Caco-2 (cell line): Measurements from ENCODE around the gene COL15A1. TPM values are rescaled to one million over a fixed set of nuclear protein-coding genes. Genes with fewer than 3 reads are reported as not detected.

ENCODE experiments used
- BruUV-seq: library from RNA; stranded (reverse); fragments of 400-500 nt; replicated peaks from 2 replicates; lab custom pipeline; 2021; lab: Mats Ljungman, UMichigan
- CTCF ChIA-PET: fragments of 300-600 bp; sonication (Branson Sonifier 250); formaldehyde crosslinking; loops from one replicate; lab custom pipeline; 2022; ENCODE audit warnings: antibody characterized with exemption; lab: Charles Lee
- POLR2A ChIA-PET: fragments of 300-600 bp; sonication (Branson Sonifier 250); formaldehyde crosslinking; loops from one replicate; lab custom pipeline; 2022; ENCODE audit warnings: antibody characterized with exemption; lab: Charles Lee
- DNase-seq, 2 experiments: peaks; one replicate each; pipeline versions ENCODE4 v3.0.0 to v3.0.0-alpha.2; 2020 to 2022
- H3K27me3 ChIP-seq: replicated peaks from 2 replicates; pipeline ENCODE4 v1.6.0; 2011; ENCODE audit warnings: low read length; ENCODE audit not compliant: control insufficient read depth, insufficient read depth
- H3K36me3 ChIP-seq: 2 replicates; pipeline ENCODE4 v1.5.1; 2011; ENCODE audit warnings: low read length; ENCODE audit not compliant: control insufficient read depth, insufficient read depth
- H3K4me1 ChIP-seq: fragments of 250-450 bp; sonication (Bioruptor Pico); 2 replicates; pipeline ENCODE4 v1.5.1; 2020; ENCODE audit warnings: mild to moderate bottlenecking
- H3K4me3 ChIP-seq: 2 replicates; pipeline ENCODE4 v1.5.1; 2011; ENCODE audit warnings: low read depth, mild to moderate bottlenecking, control low read depth, low read length
- H3K9me3 ChIP-seq: fragments of 250-450 bp; sonication (Bioruptor Pico); 2 replicates; pipeline ENCODE4 v1.5.1; 2020; ENCODE audit warnings: mild to moderate bottlenecking, moderate library complexity
- H3K27ac Mint-ChIP-seq: one replicate; pipeline ENCODE4 v1.8.0; 2022; ENCODE audit warnings: mixed read lengths; ENCODE audit not compliant: unreplicated experiment
- H3K27me3 Mint-ChIP-seq: one replicate; pipeline ENCODE4 v1.8.0; 2022; ENCODE audit warnings: mixed read lengths; ENCODE audit not compliant: insufficient read depth, unreplicated experiment
- H3K36me3 Mint-ChIP-seq: one replicate; pipeline ENCODE4 v1.8.0; 2022; ENCODE audit warnings: mild to moderate bottlenecking, mixed read lengths; ENCODE audit not compliant: insufficient read depth, unreplicated experiment
- H3K4me1 Mint-ChIP-seq: one replicate; pipeline ENCODE4 v1.8.0; 2022; ENCODE audit warnings: low read depth, mixed read lengths; ENCODE audit not compliant: unreplicated experiment
- H3K4me3 Mint-ChIP-seq: one replicate; pipeline ENCODE4 v1.8.0; 2022; ENCODE audit warnings: mild to moderate bottlenecking, moderate library complexity, mixed read lengths; ENCODE audit not compliant: unreplicated experiment
- H3K9me3 Mint-ChIP-seq: one replicate; pipeline ENCODE4 v1.8.0; 2022; ENCODE audit warnings: mixed read lengths; ENCODE audit not compliant: unreplicated experiment
- CTCF ChIP-seq, 2 experiments: fragments of 200-600 bp in 1 of 2; IDR thresholded peaks; 1 replicate in 1 of 2; 2 replicates in 1 of 2; pipeline versions ENCODE4 v1.5.1 to v1.8.0; 2011 to 2022; ENCODE audit warnings: antibody characterized with exemption in 1 of 2, control low read depth in 1 of 2, inconsistent platforms in 1 of 2, low read depth in 1 of 2, low read length in 1 of 2, mild to moderate bottlenecking in 1 of 2, moderate library complexity in 1 of 2; ENCODE audit not compliant: insufficient read depth in 1 of 2, severe bottlenecking in 1 of 2, unreplicated experiment in 1 of 2
- intact Hi-C: fragments of 100-400 bp; cut with micrococcal nuclease; formaldehyde crosslinking; loops from one replicate; pipeline ENCODE4 v1.10.0; 2022; ENCODE audit not compliant: unreplicated experiment
- total RNA-seq: library from RNA; stranded (reverse); gene quantifications from 2 replicates; pipeline ENCODE4 v1.2.3, GENCODE V29; 2022

COL15A1 gene
- total RNA-seq, 1 experiment from 2014 or later, result not detected

GRCh38 chr9:98954244-98954610 is 10.5 kb downstream of the COL15A1 start:
- peaks cover 12% of the 10 kb centered on the region for H3K9me3 Mint-ChIP-seq
- TF ChIP-seq CTCF (IDR thresholded peaks at IDR 0.05; ENCODE audit: insufficient read depth in 1 of 2, low read depth in 1 of 2, low read length in 1 of 2, severe bottlenecking in 1 of 2, unreplicated experiment in 1 of 2), result no peak
- H3K4me1 Mint-ChIP-seq, result no peaks in the 10 kb centered on the region
- no peak overlapping the region for H3K4me3 Mint-ChIP-seq
- POLR2A ChIA-PET, result no interaction called here
- H3K27me3 ChIP-seq, result no peaks in the 10 kb centered on the region; the same call in 1 of the 2 replicates
- H3K36me3 Mint-ChIP-seq, result no peaks in the 10 kb centered on the region
- no peak overlapping the region for H3K27ac Mint-ChIP-seq
- no peaks in the 10 kb centered on the region for H3K36me3 ChIP-seq
- H3K27me3 Mint-ChIP-seq, result no peaks in the 10 kb centered on the region
- peaks cover 8% of the 10 kb centered on the region; the same call in 1 of the 2 replicates for H3K9me3 ChIP-seq
- intact Hi-C loops, result no loop called here
- CTCF ChIA-PET, result no interaction called here
- BruUV-seq, result no TSS peak
- no peak for DNase-seq
- H3K4me1 ChIP-seq, result no peaks in the 10 kb centered on the region
- H3K4me3 ChIP-seq, result no peak overlapping the region

GRCh38 chr9:98955259-98955658 is 11.6 kb downstream of the COL15A1 start:
- no peak overlapping the region for H3K27ac Mint-ChIP-seq
- Histone ChIP-seq H3K4me1 (no peaks in the 10 kb centered on the region), H3K4me3 (no peak overlapping the region), H3K36me3 (no peaks in the 10 kb centered on the region), H3K9me3 (peaks cover 8% of the 10 kb centered on the region; the same call in 1 of the 2 replicates), H3K27me3 (no peaks in the 10 kb centered on the region; the same call in 1 of the 2 replicates)
- H3K4me3 Mint-ChIP-seq, result no peak overlapping the region
- peaks cover 12% of the 10 kb centered on the region for H3K9me3 Mint-ChIP-seq
- BruUV-seq, result no TSS peak
- H3K27me3 Mint-ChIP-seq, result peaks cover 5% of the 10 kb centered on the region
- no peaks in the 10 kb centered on the region for H3K36me3 Mint-ChIP-seq
- ChIA-PET CTCF (interaction anchor here (0.6 kb wide), 1 partner anchor 389 kb away, joined by 6 read pairs; no protein-coding TSS in a partner anchor), POLR2A (no interaction called here)
- no peaks in the 10 kb centered on the region for H3K4me1 Mint-ChIP-seq
- no peak for TF ChIP-seq CTCF (IDR thresholded peaks at IDR 0.05; ENCODE audit: insufficient read depth in 1 of 2, low read depth in 1 of 2, low read length in 1 of 2, severe bottlenecking in 1 of 2, unreplicated experiment in 1 of 2)
- intact Hi-C loops, result no loop called here
- DNase-seq, result no peak

GRCh38 chr9:98957826-98958225 is 14.1 kb downstream of the COL15A1 start:
- Mint-ChIP-seq H3K4me3 (no peak overlapping the region), H3K27me3 (peaks cover 8% of the 10 kb centered on the region), H3K27ac (no peak overlapping the region), H3K36me3 (no peaks in the 10 kb centered on the region), H3K4me1 (no peaks in the 10 kb centered on the region), H3K9me3 (peaks cover 12% of the 10 kb centered on the region)
- no peak for TF ChIP-seq CTCF (IDR thresholded peaks at IDR 0.05; ENCODE audit: insufficient read depth in 1 of 2, low read depth in 1 of 2, low read length in 1 of 2, severe bottlenecking in 1 of 2, unreplicated experiment in 1 of 2)
- intact Hi-C loops, result no loop called here
- ChIA-PET CTCF (no interaction called here), POLR2A (no interaction called here)
- Histone ChIP-seq H3K4me1 (no peaks in the 10 kb centered on the region), H3K9me3 (peaks cover 8% of the 10 kb centered on the region; the same call in 1 of the 2 replicates), H3K36me3 (no peaks in the 10 kb centered on the region), H3K27me3 (no peaks in the 10 kb centered on the region; the same call in 1 of the 2 replicates), H3K4me3 (no peak overlapping the region)
- no peak for DNase-seq
- no TSS peak for BruUV-seq
